IMR-90 (cell line): ENCODE results near the gene TNFRSF14. TPM values are rescaled to one million over a fixed set of nuclear protein-coding genes. Genes with fewer than 3 reads are reported as not detected.
A peak's percentile ranks its signal among the peaks of the same experiment; 100 is the strongest.

ENCODE experiments used
- ATAC-seq: fragments of 200-7000 bp; cut with Tn5 transposase; 2 replicates; pipeline ENCODE4 v1.9.1; 2020; ENCODE audit warnings: low read depth, mild to moderate bottlenecking, moderate library complexity
- BruUV-seq: library from RNA; stranded (reverse); fragments of 400-500 nt; replicated peaks from 2 replicates; lab custom pipeline; 2021; lab: Mats Ljungman, UMichigan
- CTCF ChIA-PET: fragments of 300-600 bp; formaldehyde crosslinking; extraction: SDS; loops from one replicate; lab custom pipeline; 2021; ENCODE audit warnings: antibody characterized with exemption; lab: Yijun Ruan, JAX
- POLR2A ChIA-PET: fragments of 300-600 bp; sonication (Branson Sonifier 250); formaldehyde crosslinking; loops from one replicate; lab custom pipeline; 2022; ENCODE audit warnings: antibody characterized with exemption; ENCODE audit not compliant: unreplicated experiment; lab: Charles Lee
- DNase-seq: peaks from one replicate; pipeline ENCODE4 v3.0.0; 2013
- H2AFZ ChIP-seq: replicated peaks from 2 replicates; pipeline ENCODE3; 2013; ENCODE audit warnings: low read length, mild to moderate bottlenecking; ENCODE audit not compliant: poor library complexity
- H2AK5ac ChIP-seq: 2 replicates; pipeline ENCODE4 v1.6.1; 2013; ENCODE audit warnings: low read depth, low read length, inconsistent platforms
- H2AK9ac ChIP-seq: replicated peaks from 2 replicates; pipeline ENCODE3; 2013; ENCODE audit warnings: mild to moderate bottlenecking, low read depth, low read length, moderate library complexity; ENCODE audit not compliant: poor library complexity
- H2BK120ac ChIP-seq: 2 replicates; pipeline ENCODE4 v1.6.1; 2013; ENCODE audit warnings: low read depth, low read length, inconsistent platforms
- H2BK15ac ChIP-seq: 3 replicates; pipeline ENCODE4 v1.6.1; 2013; ENCODE audit warnings: low read depth, low read length, inconsistent platforms
- H2BK20ac ChIP-seq: 2 replicates; pipeline ENCODE4 v1.6.1; 2013; ENCODE audit warnings: low read depth, mild to moderate bottlenecking, inconsistent platforms, low read length, moderate library complexity
- H2BK5ac ChIP-seq: 2 replicates; pipeline ENCODE4 v1.6.1; 2013; ENCODE audit warnings: mild to moderate bottlenecking, low read depth, low read length, inconsistent platforms; ENCODE audit not compliant: poor library complexity, severe bottlenecking
- H3K14ac ChIP-seq: replicated peaks from 2 replicates; pipeline ENCODE4 v1.6.1; 2013; ENCODE audit warnings: low read depth, low read length, inconsistent platforms
- H3K18ac ChIP-seq: 2 replicates; pipeline ENCODE4 v1.6.1; 2013; ENCODE audit warnings: low read depth, low read length, control low read depth
- H3K23ac ChIP-seq: 2 replicates; pipeline ENCODE4 v1.6.1; 2013; ENCODE audit warnings: low read depth, low read length, inconsistent platforms
- H3K27ac ChIP-seq: 2 replicates; pipeline ENCODE4 v1.5.1; 2013; ENCODE audit warnings: mild to moderate bottlenecking, control low read depth, low read length; ENCODE audit not compliant: insufficient read depth
- H3K27me3 ChIP-seq: 2 replicates; pipeline ENCODE4 v1.6.1; 2013; ENCODE audit warnings: low read length; ENCODE audit not compliant: control insufficient read depth, insufficient read depth
- H3K36me3 ChIP-seq: 2 replicates; pipeline ENCODE4 v1.6.1; 2013; ENCODE audit warnings: low read length, mixed read lengths; ENCODE audit not compliant: control insufficient read depth, insufficient read depth
- H3K4ac ChIP-seq: 2 replicates; pipeline ENCODE4 v1.6.1; 2013; ENCODE audit warnings: low read depth, low read length, inconsistent platforms
- H3K4me1 ChIP-seq: 2 replicates; pipeline ENCODE4 v1.6.1; 2013; ENCODE audit warnings: low read length, mixed read lengths; ENCODE audit not compliant: control insufficient read depth, insufficient read depth
- H3K4me2 ChIP-seq: 2 replicates; pipeline ENCODE4 v1.6.1; 2013; ENCODE audit warnings: low read depth, mild to moderate bottlenecking, control low read depth, low read length, moderate library complexity
- H3K4me3 ChIP-seq: 2 replicates; pipeline ENCODE4 v1.5.1; 2013; ENCODE audit warnings: low read depth, mild to moderate bottlenecking, control low read depth, low read length, moderate library complexity; ENCODE audit not compliant: insufficient read depth
- H3K56ac ChIP-seq: 2 replicates; pipeline ENCODE4 v1.6.1; 2013; ENCODE audit warnings: low read length, inconsistent platforms; ENCODE audit not compliant: insufficient read depth; ENCODE audit errors: extremely low read depth
- H3K79me1 ChIP-seq, 2 experiments: 2 replicates each; pipeline ENCODE4 v1.6.1; 2013; ENCODE audit warnings: low read length in 2 of 2, inconsistent platforms in 1 of 2, low read depth in 1 of 2
- H3K9ac ChIP-seq: 2 replicates; pipeline ENCODE4 v1.6.1; 2013; ENCODE audit warnings: low read depth, low read length, control low read depth
- H3K9me1 ChIP-seq: 2 replicates; pipeline ENCODE4 v1.6.1; 2013; ENCODE audit warnings: low read length, inconsistent platforms; ENCODE audit not compliant: insufficient read depth
- H3K9me3 ChIP-seq: 2 replicates; pipeline ENCODE4 v1.6.1; 2013; ENCODE audit warnings: low read length; ENCODE audit not compliant: control insufficient read depth, insufficient read depth
- H4K20me1 ChIP-seq: 2 replicates; pipeline ENCODE4 v1.6.1; 2013; ENCODE audit warnings: low read length, inconsistent platforms; ENCODE audit not compliant: insufficient read depth
- H4K5ac ChIP-seq: 2 replicates; pipeline ENCODE4 v1.6.1; 2013; ENCODE audit warnings: mild to moderate bottlenecking, low read depth, low read length, control low read depth
- H4K8ac ChIP-seq, 2 experiments: 2 replicates each; pipeline ENCODE4 v1.6.1; 2013; ENCODE audit warnings: low read depth in 2 of 2, low read length in 2 of 2, control low read depth in 1 of 2, inconsistent platforms in 1 of 2
- H4K91ac ChIP-seq: 2 replicates; pipeline ENCODE4 v1.6.1; 2013; ENCODE audit warnings: low read depth, low read length, inconsistent platforms; ENCODE audit not compliant: insufficient read depth
- FOS ChIP-seq: fragments of 150-350 bp; IDR thresholded peaks from 2 replicates; pipeline ENCODE4 v1.6.1; 2016; ENCODE audit warnings: low read depth, low read length
- MXI1 ChIP-seq: IDR thresholded peaks from 2 replicates; pipeline ENCODE4 v1.6.1; 2012; ENCODE audit warnings: low read depth, mild to moderate bottlenecking, low read length, moderate library complexity, borderline replicate concordance
- WGBS, 2 experiments: methylation state at CpG; one replicate each; pipeline versions ENCODE4 v1.1.5 to v1.1.7; 2013; ENCODE audit warnings: missing lambda C conversion rate in 2 of 2; ENCODE audit not compliant: insufficient read length in 1 of 2; ENCODE audit errors: extremely low coverage in 2 of 2; 5-methylcytosine and 5-hydroxymethylcytosine counted together
- dilution Hi-C: fragments of 300-500 bp; cut with HindIII; formaldehyde crosslinking; loops from one replicate; pipeline ENCODE4 v1.14.3; 2018; ENCODE audit warnings: low sequenced_read_pairs; ENCODE audit not compliant: unreplicated experiment
- in situ Hi-C: fragments of 300-500 bp; cut with MboI; formaldehyde crosslinking; loops from 3 replicates; pipeline ENCODE4 v1.14.3; 2019; ENCODE audit warnings: low sequenced_read_pairs, inconsistent platforms, mixed read lengths
- intact Hi-C: fragments of 100-400 bp; cut with micrococcal nuclease; formaldehyde crosslinking; loops from 2 replicates; pipeline ENCODE4 v1.10.0; 2022
- polyA plus RNA-seq, 3 experiments: library from polyadenylated mRNA; depleted of rRNA; stranded (reverse); fragments of >200 nt; gene quantifications; 2 replicates each; pipeline ENCODE4 v1.2.3, GENCODE V29; 2012; ENCODE audit warnings: low replicate concordance in 1 of 3
- total RNA-seq: library from RNA; depleted of rRNA; stranded (reverse); fragments of >200 nt; gene quantifications from 2 replicates; pipeline ENCODE4 v1.2.3, GENCODE V29; 2012

TNFRSF14 gene
- total and polyA plus RNA-seq, 2 of the 4 experiments (the other 2 are of a cell fraction): 1.3 to 4.2 TPM

GRCh38 chr1:2530513-2531361, 25.4 kb upstream of the TNFRSF14 start:
- Histone ChIP-seq H4K5ac (no peak overlapping the region), H3K27ac (no peak overlapping the region), H2BK120ac (no peak overlapping the region), H3K4me1 (peaks cover 17% of the 10 kb centered on the region), H3K4me3 (no peak overlapping the region), H3K79me1 (peaks cover 0 to 2% of the 10 kb centered on the region in 2 experiments; a peak in 1 of 4 replicates), H3K27me3 (peaks cover 23% of the 10 kb centered on the region; the same call in 1 of the 2 replicates), H3K23ac (no peak overlapping the region), H3K14ac (no peak overlapping the region), H3K9me1 (peaks cover 6% of the 10 kb centered on the region), H4K91ac (no peak overlapping the region), H4K20me1 (peaks cover 3% of the 10 kb centered on the region; the same call in 1 of the 2 replicates), H3K4ac (no peak overlapping the region), H2AK5ac (no peak overlapping the region), H4K8ac (no peak overlapping the region), H2AFZ (no peak overlapping the region), H3K9ac (no peak overlapping the region), H2BK15ac (no peak overlapping the region), H3K18ac (no peak overlapping the region), H3K9me3 (no peaks in the 10 kb centered on the region), H2BK20ac (no peak overlapping the region), H3K36me3 (no peaks in the 10 kb centered on the region), H2AK9ac (peak overlapping the region; percentile 24), H3K4me2 (no peak overlapping the region), H3K56ac (no peak overlapping the region), H2BK5ac (no peak overlapping the region)
- in situ Hi-C loops: loop anchor here (25.0 kb wide), 1 partner anchor 343 kb away; the partner anchor contains the start of gene FAAP20
- dilution Hi-C loops: no loop called here
- 40% methylated on average over 2 of the region's 30 CpGs; no CpG with 5 or more reads in 1 of the 2 experiments for WGBS, 2 experiments
- TF ChIP-seq FOS: no peak
- no peak for TF ChIP-seq MXI1
- DNase-seq (no peak), ATAC-seq (no peak)
- intact Hi-C loops: no loop called here
- ChIA-PET POLR2A (no interaction called here), CTCF (no interaction called here)
- no TSS peak for BruUV-seq
